Keratinocyte (primary cell): ENCODE data around the gene GRM4.

Source experiments
- EZH2 ChIP-seq: IDR thresholded peaks from one replicate; pipeline ENCODE4 v1.6.1; 2012; ENCODE audit warnings: inconsistent platforms, mild to moderate bottlenecking, low read length, moderate library complexity
- TF ChIP-seq, protein P1 (sequence below), 3 experiments: IDR thresholded peaks in 1 of 3; conservative IDR thresholded peaks in 1 of 3; optimal IDR thresholded peaks in 1 of 3; 2 replicates in 2 of 3; 3 replicates in 1 of 3; pipeline versions ENCODE3 to v1.5.1; 2011; ENCODE audit warnings: low read length in 3 of 3, mild to moderate bottlenecking in 3 of 3, moderate library complexity in 2 of 3, control low read depth in 1 of 3, inconsistent platforms in 1 of 3; ENCODE audit not compliant: insufficient read depth in 2 of 3; ENCODE audit errors: extremely low read depth in 1 of 3

DNA sequence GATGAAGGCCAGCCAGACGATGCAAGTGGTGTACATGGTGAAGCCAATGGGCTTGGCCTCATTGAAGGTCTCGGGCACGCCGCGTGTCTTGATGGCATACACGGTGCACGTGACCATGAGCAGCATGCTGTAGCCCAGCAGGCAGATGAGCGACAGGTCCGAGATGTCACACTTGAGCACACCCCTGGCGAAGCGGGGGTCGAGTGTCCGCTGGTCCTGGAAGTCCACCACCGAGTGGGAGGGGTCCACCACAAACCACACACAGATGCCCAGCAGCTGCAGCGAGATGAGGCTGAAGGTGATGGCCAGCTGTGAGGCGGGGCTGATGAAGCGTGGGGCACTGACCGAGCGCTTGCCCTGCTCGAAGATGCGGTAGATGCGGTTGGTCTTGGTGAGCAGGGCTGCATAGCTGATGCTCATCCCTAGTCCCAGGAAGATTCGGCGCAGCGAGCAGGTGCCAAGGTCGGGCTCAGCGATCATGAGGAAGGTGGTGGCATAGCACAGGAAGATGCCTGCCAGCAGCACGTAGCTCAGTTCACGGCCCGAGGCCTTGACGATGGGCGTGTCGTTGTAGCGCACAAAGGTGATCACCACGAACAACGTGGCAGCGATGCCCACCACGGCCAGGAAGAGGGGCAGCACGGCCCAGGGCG, 110.1 kb downstream of the GRM4 start:
- TF ChIP-seq, protein P1, sequence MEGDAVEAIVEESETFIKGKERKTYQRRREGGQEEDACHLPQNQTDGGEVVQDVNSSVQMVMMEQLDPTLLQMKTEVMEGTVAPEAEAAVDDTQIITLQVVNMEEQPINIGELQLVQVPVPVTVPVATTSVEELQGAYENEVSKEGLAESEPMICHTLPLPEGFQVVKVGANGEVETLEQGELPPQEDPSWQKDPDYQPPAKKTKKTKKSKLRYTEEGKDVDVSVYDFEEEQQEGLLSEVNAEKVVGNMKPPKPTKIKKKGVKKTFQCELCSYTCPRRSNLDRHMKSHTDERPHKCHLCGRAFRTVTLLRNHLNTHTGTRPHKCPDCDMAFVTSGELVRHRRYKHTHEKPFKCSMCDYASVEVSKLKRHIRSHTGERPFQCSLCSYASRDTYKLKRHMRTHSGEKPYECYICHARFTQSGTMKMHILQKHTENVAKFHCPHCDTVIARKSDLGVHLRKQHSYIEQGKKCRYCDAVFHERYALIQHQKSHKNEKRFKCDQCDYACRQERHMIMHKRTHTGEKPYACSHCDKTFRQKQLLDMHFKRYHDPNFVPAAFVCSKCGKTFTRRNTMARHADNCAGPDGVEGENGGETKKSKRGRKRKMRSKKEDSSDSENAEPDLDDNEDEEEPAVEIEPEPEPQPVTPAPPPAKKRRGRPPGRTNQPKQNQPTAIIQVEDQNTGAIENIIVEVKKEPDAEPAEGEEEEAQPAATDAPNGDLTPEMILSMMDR (optimal IDR thresholded peaks at IDR 0.05 in 1 of 3, IDR thresholded peaks at IDR 0.05 in 1 of 3, conservative IDR thresholded peaks at IDR 0.05 in 1 of 3; ENCODE audit: extremely low read depth in 1 of 3, insufficient read depth in 2 of 3, low read length in 3 of 3): no peak
- no peak for TF ChIP-seq EZH2
